ENCODE data around the gene AVPR2. TPM values are rescaled to one million over a fixed set of nuclear protein-coding genes. Genes with fewer than 3 reads are reported as not detected.

AVPR2 gene
- total RNA-seq, 1 experiment from 2014 or later: not detected

DNA sequence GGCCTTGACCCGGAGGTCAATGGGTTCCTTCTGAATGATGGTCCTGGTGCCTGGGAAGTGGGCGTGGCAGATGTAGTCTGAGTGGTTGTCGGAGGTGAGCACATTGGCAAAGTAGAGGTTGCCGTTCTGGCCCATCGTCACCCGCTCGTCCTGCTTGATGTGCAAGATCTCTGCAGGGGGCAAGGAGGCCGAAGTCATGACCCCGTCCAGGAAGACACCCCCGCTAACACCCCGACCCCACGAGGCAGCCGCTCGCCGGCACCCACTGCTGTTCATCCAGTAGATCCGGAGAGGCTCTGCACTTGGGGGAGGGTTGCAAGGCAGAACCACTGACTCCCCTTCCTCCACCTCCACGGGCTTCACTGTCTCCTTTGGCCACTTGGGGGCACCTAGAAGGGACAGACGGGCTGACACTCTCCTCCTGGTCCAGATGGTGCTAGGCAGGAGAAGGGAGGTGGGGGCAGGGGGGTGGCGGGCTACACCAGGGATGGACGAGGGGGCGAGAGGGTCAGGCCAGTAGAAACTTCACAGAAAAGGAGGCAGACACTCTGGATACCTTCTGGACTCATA lies 33.6 kb upstream of the AVPR2 start (continued):
- TF ChIP-seq YY1 (IDR thresholded peaks at IDR 0.05; ENCODE audit: extremely low read depth, insufficient replicate concordance, low read depth, low read length): no peak
- no peak for TF ChIP-seq JUND (IDR thresholded peaks at IDR 0.05)
- no peak for TF ChIP-seq TCF7L2 (IDR thresholded peaks at IDR 0.05; ENCODE audit: borderline replicate concordance, extremely low read depth, insufficient read depth, insufficient read length)
- no peak for TF ChIP-seq POLR2A (IDR thresholded peaks at IDR 0.05; ENCODE audit: borderline replicate concordance, extremely low read depth, insufficient read depth, insufficient read length)
- no peak for TF ChIP-seq POLR2AphosphoS5 (IDR thresholded peaks at IDR 0.05; ENCODE audit: low read depth, low read length)
- TF ChIP-seq, protein P1, sequence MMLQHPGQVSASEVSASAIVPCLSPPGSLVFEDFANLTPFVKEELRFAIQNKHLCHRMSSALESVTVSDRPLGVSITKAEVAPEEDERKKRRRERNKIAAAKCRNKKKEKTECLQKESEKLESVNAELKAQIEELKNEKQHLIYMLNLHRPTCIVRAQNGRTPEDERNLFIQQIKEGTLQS (IDR thresholded peaks at IDR 0.05): no peak
- TF ChIP-seq EGR1 (IDR thresholded peaks at IDR 0.05; ENCODE audit: low read depth): no peak
- TF ChIP-seq CEBPB (IDR thresholded peaks at IDR 0.05; ENCODE audit: low read depth): no peak

DNA sequence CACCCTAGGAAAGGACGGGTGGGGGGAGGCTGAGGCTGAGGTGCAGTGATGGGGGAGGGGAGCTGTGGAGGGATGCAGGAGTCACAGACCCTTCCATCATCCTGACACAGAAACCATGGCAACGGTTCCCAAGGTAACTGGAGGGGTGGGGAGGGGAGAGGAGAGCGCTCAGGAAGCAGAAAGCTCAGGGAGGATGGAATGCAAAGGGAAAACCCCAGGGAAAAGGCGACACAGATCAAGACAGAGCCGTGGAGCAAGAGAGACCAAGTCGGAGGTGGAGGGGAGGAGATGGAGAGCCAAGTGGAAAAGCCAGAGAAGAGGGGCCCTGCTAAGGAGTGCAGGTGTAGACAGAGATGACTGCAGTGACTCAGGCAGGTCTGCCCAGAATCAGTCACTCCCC lies 33.0 kb upstream of the AVPR2 start:
- Histone ChIP-seq H3K4me3 (replicated peaks in 1 of 2; ENCODE audit: low read depth in 1 of 2, low read length in 2 of 2) (no peak overlapping the region), H2AFZ (ENCODE audit: low read depth, low read length, poor library complexity, severe bottlenecking) (no peak overlapping the region), H3K27ac (ENCODE audit: low read depth, low read length) (no peak overlapping the region), H3K9me3 (ENCODE audit: control insufficient read depth in 1 of 2, insufficient read depth in 1 of 2, low read depth in 1 of 2, low read length in 2 of 2) (no peaks in the 10 kb centered on the region), H3K36me3 (ENCODE audit: control insufficient read depth in 1 of 2, insufficient read depth in 2 of 2, low read length in 2 of 2) (no peaks in the 10 kb centered on the region), H3K4me1 (ENCODE audit: control insufficient read depth in 1 of 2, insufficient read depth in 2 of 2, low read length in 2 of 2) (no peaks in the 10 kb centered on the region), H3K9me2 (ENCODE audit: insufficient read depth) (no peaks in the 10 kb centered on the region), H4K20me1 (ENCODE audit: insufficient read depth) (no peaks in the 10 kb centered on the region), H3K4me2 (ENCODE audit: low read length) (no peak overlapping the region), H3K79me2 (ENCODE audit: insufficient read depth, low read length) (no peaks in the 10 kb centered on the region), H3K9ac (ENCODE audit: low read length) (no peak overlapping the region), H3K27me3 (ENCODE audit: insufficient read depth, low read length) (no peaks in the 10 kb centered on the region)
- intact Hi-C loops (cut with micrococcal nuclease): no loop called here
- no peak for DNase-seq (ENCODE audit: low read depth, low spot score)
- ChIA-PET CTCF (no interaction called here), RAD21 (ENCODE audit: low non-redundant PET in 1 of 2, low total read pairs in 2 of 2, uncharacterized antibody in 2 of 2, unreplicated experiment in 2 of 2) (no interaction called here), POLR2A (no interaction called here)
- BruUV-seq (replicated peaks): no TSS peak
- no peak for ATAC-seq
- TF ChIP-seq, protein P2, sequence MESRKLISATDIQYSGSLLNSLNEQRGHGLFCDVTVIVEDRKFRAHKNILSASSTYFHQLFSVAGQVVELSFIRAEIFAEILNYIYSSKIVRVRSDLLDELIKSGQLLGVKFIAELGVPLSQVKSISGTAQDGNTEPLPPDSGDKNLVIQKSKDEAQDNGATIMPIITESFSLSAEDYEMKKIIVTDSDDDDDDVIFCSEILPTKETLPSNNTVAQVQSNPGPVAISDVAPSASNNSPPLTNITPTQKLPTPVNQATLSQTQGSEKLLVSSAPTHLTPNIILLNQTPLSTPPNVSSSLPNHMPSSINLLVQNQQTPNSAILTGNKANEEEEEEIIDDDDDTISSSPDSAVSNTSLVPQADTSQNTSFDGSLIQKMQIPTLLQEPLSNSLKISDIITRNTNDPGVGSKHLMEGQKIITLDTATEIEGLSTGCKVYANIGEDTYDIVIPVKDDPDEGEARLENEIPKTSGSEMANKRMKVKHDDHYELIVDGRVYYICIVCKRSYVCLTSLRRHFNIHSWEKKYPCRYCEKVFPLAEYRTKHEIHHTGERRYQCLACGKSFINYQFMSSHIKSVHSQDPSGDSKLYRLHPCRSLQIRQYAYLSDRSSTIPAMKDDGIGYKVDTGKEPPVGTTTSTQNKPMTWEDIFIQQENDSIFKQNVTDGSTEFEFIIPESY (IDR thresholded peaks at IDR 0.05; ENCODE audit: extremely low read depth, insufficient replicate concordance, low read length): no peak
- TF ChIP-seq POLR2A (IDR thresholded peaks at IDR 0.05; ENCODE audit: borderline replicate concordance, extremely low read depth, insufficient read depth, insufficient read length): no peak
- TF ChIP-seq EGR1 (IDR thresholded peaks at IDR 0.05; ENCODE audit: low read depth): no peak
- TF ChIP-seq RAD21 (IDR thresholded peaks at IDR 0.05; ENCODE audit: low read depth): no peak
- TF ChIP-seq CBX3 (IDR thresholded peaks at IDR 0.05; ENCODE audit: low read depth): no peak
- TF ChIP-seq YY1 (IDR thresholded peaks at IDR 0.05; ENCODE audit: extremely low read depth, insufficient replicate concordance, low read depth, low read length): no peak
- no peak for TF ChIP-seq ELF1 (IDR thresholded peaks at IDR 0.05; ENCODE audit: borderline replicate concordance, low read depth)
- TF ChIP-seq SRF (IDR thresholded peaks at IDR 0.05; ENCODE audit: low read depth): no peak
- TF ChIP-seq ZFX (IDR thresholded peaks at IDR 0.05): no peak
- TF ChIP-seq, protein P3, sequence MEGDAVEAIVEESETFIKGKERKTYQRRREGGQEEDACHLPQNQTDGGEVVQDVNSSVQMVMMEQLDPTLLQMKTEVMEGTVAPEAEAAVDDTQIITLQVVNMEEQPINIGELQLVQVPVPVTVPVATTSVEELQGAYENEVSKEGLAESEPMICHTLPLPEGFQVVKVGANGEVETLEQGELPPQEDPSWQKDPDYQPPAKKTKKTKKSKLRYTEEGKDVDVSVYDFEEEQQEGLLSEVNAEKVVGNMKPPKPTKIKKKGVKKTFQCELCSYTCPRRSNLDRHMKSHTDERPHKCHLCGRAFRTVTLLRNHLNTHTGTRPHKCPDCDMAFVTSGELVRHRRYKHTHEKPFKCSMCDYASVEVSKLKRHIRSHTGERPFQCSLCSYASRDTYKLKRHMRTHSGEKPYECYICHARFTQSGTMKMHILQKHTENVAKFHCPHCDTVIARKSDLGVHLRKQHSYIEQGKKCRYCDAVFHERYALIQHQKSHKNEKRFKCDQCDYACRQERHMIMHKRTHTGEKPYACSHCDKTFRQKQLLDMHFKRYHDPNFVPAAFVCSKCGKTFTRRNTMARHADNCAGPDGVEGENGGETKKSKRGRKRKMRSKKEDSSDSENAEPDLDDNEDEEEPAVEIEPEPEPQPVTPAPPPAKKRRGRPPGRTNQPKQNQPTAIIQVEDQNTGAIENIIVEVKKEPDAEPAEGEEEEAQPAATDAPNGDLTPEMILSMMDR (IDR thresholded peaks at IDR 0.05 in 2 of 3, conservative IDR thresholded peaks at IDR 0.05 in 1 of 3; ENCODE audit: borderline replicate concordance in 1 of 3, insufficient read depth in 1 of 3, low read depth in 2 of 3, low read length in 2 of 3): no peak
- TF ChIP-seq EZH2phosphoT487 (IDR thresholded peaks at IDR 0.05; ENCODE audit: borderline replicate concordance): no peak
- no peak for TF ChIP-seq SP1 (IDR thresholded peaks at IDR 0.05; ENCODE audit: low read depth)
- no peak for TF ChIP-seq FOSL1 (IDR thresholded peaks at IDR 0.05; ENCODE audit: low read depth)
- TF ChIP-seq, protein P4, sequence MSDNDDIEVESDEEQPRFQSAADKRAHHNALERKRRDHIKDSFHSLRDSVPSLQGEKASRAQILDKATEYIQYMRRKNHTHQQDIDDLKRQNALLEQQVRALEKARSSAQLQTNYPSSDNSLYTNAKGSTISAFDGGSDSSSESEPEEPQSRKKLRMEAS (IDR thresholded peaks at IDR 0.05): no peak
- no peak for TF ChIP-seq POLR2AphosphoS5 (IDR thresholded peaks at IDR 0.05; ENCODE audit: low read depth, low read length)
- TF ChIP-seq, protein P1 (IDR thresholded peaks at IDR 0.05): no peak

Measured in HCT116 (cell line).